HG03135 (cell line): Measurements from ENCODE around the gene OPN3.

Source experiments
- ATAC-seq: cut with Tn5 transposase; IDR thresholded peaks from one replicate; pipeline ENCODE4 v1.9.1; 2021; ENCODE audit warnings: mild to moderate bottlenecking, moderate library complexity; ENCODE audit not compliant: unreplicated experiment

Gene OPN3

GRCh38 chr1:241646201-241646600 lies 6.0 kb upstream of the OPN3 start:
- ATAC-seq = no peak

- ATAC-seq = no peak
These were observed 5.0 kb upstream of the OPN3 start for GRCh38 chr1:241645199-241645598.

- ATAC-seq = no peak
These were observed 4.1 kb upstream of the OPN3 start for GRCh38 chr1:241644259-241644658.

GRCh38 chr1:241642593-241642944 lies 2.4 kb upstream of the OPN3 start:
- no peak for ATAC-seq

GRCh38 chr1:241641773-241642592 lies 1.8 kb upstream of the OPN3 start:
- ATAC-seq = no peak

GRCh38 chr1:241640867-241641622 lies 876 bp upstream of the OPN3 start:
- no peak for ATAC-seq

GRCh38 chr1:241639623-241640148 lies 483 bp downstream of the OPN3 start:
- ATAC-seq = peak; percentile 55

GRCh38 chr1:241638909-241639622 lies 1.1 kb downstream of the OPN3 start:
- no peak for ATAC-seq

- no peak for ATAC-seq
These were observed 2.0 kb downstream of the OPN3 start for GRCh38 chr1:241638099-241638682.

GRCh38 chr1:241637604-241638003 lies 2.6 kb downstream of the OPN3 start:
- no peak for ATAC-seq

- ATAC-seq = no peak
These were observed 3.1 kb downstream of the OPN3 start for GRCh38 chr1:241637046-241637590.

- ATAC-seq = no peak
These were observed 3.9 kb downstream of the OPN3 start for GRCh38 chr1:241636291-241636690.

GRCh38 chr1:241635556-241636152 lies 4.5 kb downstream of the OPN3 start:
- no peak for ATAC-seq

- ATAC-seq = no peak
These were observed 7.2 kb downstream of the OPN3 start for GRCh38 chr1:241632987-241633386.

GRCh38 chr1:241631674-241632073 lies 8.5 kb downstream of the OPN3 start:
- no peak for ATAC-seq

- ATAC-seq = no peak
These were observed 9.3 kb downstream of the OPN3 start for GRCh38 chr1:241630899-241631298.

GRCh38 chr1:241630476-241630875 lies 9.7 kb downstream of the OPN3 start:
- no peak for ATAC-seq

- ATAC-seq = no peak
These were observed 10.2 kb downstream of the OPN3 start for GRCh38 chr1:241630005-241630404.

GRCh38 chr1:241627453-241628259 lies 12.5 kb downstream of the OPN3 start:
- peak; percentile 75 for ATAC-seq

- no peak for ATAC-seq
These were observed 15.2 kb downstream of the OPN3 start for GRCh38 chr1:241624935-241625334.
